Gastrocnemius medialis (tissue), 4 donors: Measurements from ENCODE around the gene DISC1.

Experiments
- POLR2A ChIP-seq, 2 donors: fragments of 450-650 bp; IDR thresholded peaks; one replicate each; pipeline ENCODE4 v1.6.1; 2017; ENCODE audit warnings: antibody characterized with exemption in 2 of 2, mild to moderate bottlenecking in 2 of 2, moderate library complexity in 2 of 2
- TF ChIP-seq, protein P1 (sequence below), 5 experiments: fragments of 450-650 bp in 3 of 5; fragments of 200-600 bp in 2 of 5; sonication (generic) in 2 of 5; IDR thresholded peaks in 4 of 5; conservative IDR thresholded peaks in 1 of 5; 1 replicate in 4 of 5; 2 replicates in 1 of 5; pipeline ENCODE4 v1.5.1; 2016 to 2019; ENCODE audit warnings: antibody characterized with exemption in 5 of 5, mild to moderate bottlenecking in 3 of 5, moderate library complexity in 3 of 5

DNA sequence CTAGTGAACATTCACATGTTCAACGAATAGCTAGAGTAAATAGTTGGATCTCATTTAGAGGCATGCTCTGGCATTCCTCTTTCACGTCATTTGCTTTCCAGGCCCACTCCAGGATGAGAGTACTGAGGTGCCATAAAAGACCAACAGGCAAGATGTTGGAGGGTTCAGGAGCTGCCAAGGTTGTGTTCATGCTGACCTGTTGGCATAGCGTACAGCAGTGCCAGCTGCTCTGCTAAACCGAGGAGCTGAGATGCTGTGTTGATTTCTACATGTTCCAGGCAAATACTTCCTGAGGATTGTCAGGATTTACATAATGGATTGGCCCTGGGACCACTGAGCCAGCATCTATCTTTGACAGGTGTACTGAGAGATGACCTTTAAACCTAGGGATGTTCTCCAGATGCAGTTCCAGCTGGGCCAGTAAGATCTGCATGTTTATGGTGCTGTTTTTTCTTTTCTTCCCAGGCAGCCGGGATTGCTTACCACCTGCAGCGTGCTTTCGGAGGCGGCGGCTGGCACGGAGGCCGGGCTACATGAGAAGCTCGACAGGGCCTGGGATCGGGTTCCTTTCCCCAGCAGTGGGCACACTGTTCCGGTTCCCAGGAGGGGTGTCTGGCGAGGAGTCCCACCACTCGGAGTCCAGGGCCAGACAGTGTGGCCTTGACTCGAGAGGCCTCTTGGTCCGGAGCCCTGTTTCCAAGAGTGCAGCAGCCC lies 66.9 kb downstream of the DISC1 start:
- TF ChIP-seq, protein P1, sequence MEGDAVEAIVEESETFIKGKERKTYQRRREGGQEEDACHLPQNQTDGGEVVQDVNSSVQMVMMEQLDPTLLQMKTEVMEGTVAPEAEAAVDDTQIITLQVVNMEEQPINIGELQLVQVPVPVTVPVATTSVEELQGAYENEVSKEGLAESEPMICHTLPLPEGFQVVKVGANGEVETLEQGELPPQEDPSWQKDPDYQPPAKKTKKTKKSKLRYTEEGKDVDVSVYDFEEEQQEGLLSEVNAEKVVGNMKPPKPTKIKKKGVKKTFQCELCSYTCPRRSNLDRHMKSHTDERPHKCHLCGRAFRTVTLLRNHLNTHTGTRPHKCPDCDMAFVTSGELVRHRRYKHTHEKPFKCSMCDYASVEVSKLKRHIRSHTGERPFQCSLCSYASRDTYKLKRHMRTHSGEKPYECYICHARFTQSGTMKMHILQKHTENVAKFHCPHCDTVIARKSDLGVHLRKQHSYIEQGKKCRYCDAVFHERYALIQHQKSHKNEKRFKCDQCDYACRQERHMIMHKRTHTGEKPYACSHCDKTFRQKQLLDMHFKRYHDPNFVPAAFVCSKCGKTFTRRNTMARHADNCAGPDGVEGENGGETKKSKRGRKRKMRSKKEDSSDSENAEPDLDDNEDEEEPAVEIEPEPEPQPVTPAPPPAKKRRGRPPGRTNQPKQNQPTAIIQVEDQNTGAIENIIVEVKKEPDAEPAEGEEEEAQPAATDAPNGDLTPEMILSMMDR (IDR thresholded peaks at IDR 0.05 in 4 of 5, conservative IDR thresholded peaks at IDR 0.05 in 1 of 5), result no peak
- TF ChIP-seq POLR2A (IDR thresholded peaks at IDR 0.05), result no peak
